Measurements from ENCODE around the gene NEB.

Gene NEB

GRCh38 chr2:151475071-151475470 lies 259.2 kb downstream of the NEB start:
- no peak for DNase-seq (ENCODE audit: low read depth)

GRCh38 chr2:151472966-151473365 lies 261.3 kb downstream of the NEB start:
- no peak for DNase-seq (ENCODE audit: low read depth)

- DNase-seq (ENCODE audit: low read depth) = no peak
Measured at GRCh38 chr2:151470556-151470955, 263.7 kb downstream of the NEB start.

- DNase-seq (ENCODE audit: low read depth) = no peak
Measured at GRCh38 chr2:151465771-151466170, 268.5 kb downstream of the NEB start.

GRCh38 chr2:151459358-151459757 lies 274.9 kb downstream of the NEB start:
- no peak for DNase-seq (ENCODE audit: low read depth)

- DNase-seq (ENCODE audit: low read depth) = no peak
Measured at GRCh38 chr2:151439127-151439526, 295.1 kb downstream of the NEB start.

- no peak for DNase-seq (ENCODE audit: low read depth)
Measured at GRCh38 chr2:151438506-151438905, 295.8 kb downstream of the NEB start.

GRCh38 chr2:151437630-151438029 lies 296.6 kb downstream of the NEB start:
- DNase-seq (ENCODE audit: low read depth) = no peak
